Panc1 (cell line): ENCODE results near the gene TJP1. TPM values are rescaled to one million over a fixed set of nuclear protein-coding genes. Genes with fewer than 3 reads are reported as not detected.

Experiments used
- ATAC-seq: fragments of 200-7000 bp; cut with Tn5 transposase; 2 replicates; pipeline ENCODE4 v1.9.1; 2020; ENCODE audit warnings: mild to moderate bottlenecking, moderate library complexity
- BruUV-seq: library from RNA; stranded (reverse); fragments of 400-500 nt; replicated peaks from 2 replicates; lab custom pipeline; 2021; lab: Mats Ljungman, UMichigan
- CTCF ChIA-PET: fragments of 300-600 bp; sonication (Branson Sonifier 250); formaldehyde crosslinking; loops from one replicate; lab custom pipeline; 2022; ENCODE audit warnings: antibody characterized with exemption; lab: Charles Lee
- POLR2A ChIA-PET: fragments of 300-600 bp; sonication (Branson Sonifier 250); formaldehyde crosslinking; loops from one replicate; lab custom pipeline; 2022; ENCODE audit warnings: antibody characterized with exemption; lab: Charles Lee
- DNase-seq: peaks from one replicate; pipeline ENCODE4 v3.0.0-alpha.2; 2010; ENCODE audit warnings: low read depth, low spot score
- H3K27ac ChIP-seq: 2 replicates; pipeline ENCODE4 v1.5.1; 2011; ENCODE audit warnings: mild to moderate bottlenecking, low read length, inconsistent platforms
- H3K27me3 ChIP-seq: fragments of 200-500 bp; sonication (Bioruptor generic); 2 replicates; pipeline ENCODE4 v1.6.0; 2014; ENCODE audit warnings: low read length, inconsistent platforms; ENCODE audit not compliant: control insufficient read depth, insufficient read depth
- H3K36me3 ChIP-seq: fragments of 200-500 bp; sonication (Bioruptor generic); 2 replicates; pipeline ENCODE4 v1.5.1; 2014; ENCODE audit warnings: inconsistent platforms, mild to moderate bottlenecking, low read length, moderate library complexity; ENCODE audit not compliant: control insufficient read depth, insufficient read depth
- H3K4me1 ChIP-seq: 2 replicates; pipeline ENCODE4 v1.5.1; 2011; ENCODE audit warnings: inconsistent platforms, mild to moderate bottlenecking, low read length, moderate library complexity; ENCODE audit not compliant: control insufficient read depth, insufficient read depth
- H3K4me3 ChIP-seq, 2 experiments: 2 replicates each; pipeline ENCODE4 v1.5.1; 2011 to 2012; ENCODE audit warnings: low read depth in 2 of 2, low read length in 2 of 2, mild to moderate bottlenecking in 2 of 2, inconsistent platforms in 1 of 2, moderate library complexity in 1 of 2
- H3K9me3 ChIP-seq: fragments of 200-500 bp; sonication (Bioruptor generic); 2 replicates; pipeline ENCODE4 v1.5.1; 2014; ENCODE audit warnings: low read depth, mild to moderate bottlenecking, inconsistent platforms, low read length, moderate library complexity; ENCODE audit not compliant: control insufficient read depth, insufficient read depth
- POLR2AphosphoS5 ChIP-seq: IDR thresholded peaks from 2 replicates; pipeline ENCODE4 v1.6.1; 2012; ENCODE audit warnings: mild to moderate bottlenecking, low read depth, low read length, moderate library complexity
- SIN3A ChIP-seq: IDR thresholded peaks from 2 replicates; pipeline ENCODE4 v1.6.1; 2012; ENCODE audit warnings: low read depth, mild to moderate bottlenecking, low read length, moderate library complexity, borderline replicate concordance; ENCODE audit not compliant: insufficient read depth
- TCF7L2 ChIP-seq: IDR thresholded peaks from 2 replicates; pipeline ENCODE4 v1.6.1; 2011; ENCODE audit warnings: mild to moderate bottlenecking, low read depth, low read length, inconsistent platforms
- in situ Hi-C: cut with HindIII; loops from 2 replicates; pipeline ENCODE4 v1.10.0; 2016; ENCODE audit warnings: low sequenced_read_pairs, low pct_unique_long_range_greater_than_20kb
- intact Hi-C: fragments of 100-400 bp; cut with micrococcal nuclease; formaldehyde crosslinking; loops from one replicate; pipeline ENCODE4 v1.10.0; 2022; ENCODE audit not compliant: unreplicated experiment
- total RNA-seq: library from RNA; stranded (reverse); gene quantifications from one replicate; pipeline ENCODE4 v1.2.1, GENCODE V29; 2021; ENCODE audit not compliant: unreplicated experiment
- TF ChIP-seq, protein P1 (sequence below): fragments of 450-650 bp; IDR thresholded peaks from 2 replicates; pipeline ENCODE4 v1.5.1; 2017; ENCODE audit warnings: mild to moderate bottlenecking
- TF ChIP-seq, protein P2 (sequence below), 2 experiments: IDR thresholded peaks; 2 replicates each; pipeline ENCODE4 v1.6.1; 2011 to 2012; ENCODE audit warnings: low read depth in 2 of 2, control low read depth in 1 of 2, low read length in 1 of 2, mild to moderate bottlenecking in 1 of 2, moderate library complexity in 1 of 2; ENCODE audit not compliant: insufficient read depth in 1 of 2

Gene TJP1
- total RNA-seq, 1 experiment from 2014 or later, result 79.1 TPM

DNA sequence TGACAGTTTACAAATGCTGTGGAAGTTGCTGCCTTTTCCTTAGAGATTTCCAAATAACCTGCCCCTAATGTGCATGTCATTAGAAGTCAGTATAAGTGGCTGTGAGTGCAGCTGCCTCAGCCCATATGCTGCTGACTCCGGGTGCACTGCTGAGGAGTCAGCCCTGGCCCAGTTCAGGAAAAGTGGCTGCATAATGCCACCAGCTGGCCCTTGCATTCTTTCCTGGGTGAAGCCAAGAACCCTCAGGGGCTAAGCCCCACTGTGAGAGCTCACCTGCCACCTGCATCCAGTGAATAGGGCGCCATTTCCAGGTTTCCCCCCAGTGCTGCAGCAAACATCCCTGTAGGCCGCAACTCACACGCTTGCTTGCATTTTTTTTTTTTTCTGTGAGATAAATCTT is 139.9 kb downstream of the TJP1 start:
- in situ Hi-C loops, result no loop called here
- CTCF ChIA-PET, result no interaction called here

DNA sequence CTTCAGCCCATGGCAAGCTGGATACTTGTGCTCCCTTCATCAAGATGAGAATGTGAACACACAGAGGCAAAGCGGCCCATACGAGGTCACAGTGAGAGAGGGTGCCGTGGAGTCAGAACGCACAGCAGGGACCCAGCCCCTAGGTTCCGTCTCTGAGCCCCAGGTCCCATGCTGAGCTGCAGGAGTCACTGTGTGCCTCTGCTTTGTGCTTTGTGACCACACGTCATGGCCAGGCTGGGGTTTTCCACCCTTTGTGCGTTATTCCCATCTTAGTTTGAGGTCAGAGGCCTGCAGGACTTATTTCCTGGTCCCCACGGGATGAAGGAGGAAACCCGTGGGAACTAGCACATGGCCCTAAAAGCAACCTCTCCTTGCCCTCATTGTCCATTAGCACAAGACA is 140.3 kb downstream of the TJP1 start:
- DNase-seq (no peak), ATAC-seq (no peak)
- Histone ChIP-seq H3K36me3 (no peaks in the 10 kb centered on the region), H3K4me3 (no peak overlapping the region), H3K4me1 (no peaks in the 10 kb centered on the region), H3K27me3 (no peaks in the 10 kb centered on the region), H3K27ac (no peak overlapping the region), H3K9me3 (no peaks in the 10 kb centered on the region)
- TF ChIP-seq, protein P1, sequence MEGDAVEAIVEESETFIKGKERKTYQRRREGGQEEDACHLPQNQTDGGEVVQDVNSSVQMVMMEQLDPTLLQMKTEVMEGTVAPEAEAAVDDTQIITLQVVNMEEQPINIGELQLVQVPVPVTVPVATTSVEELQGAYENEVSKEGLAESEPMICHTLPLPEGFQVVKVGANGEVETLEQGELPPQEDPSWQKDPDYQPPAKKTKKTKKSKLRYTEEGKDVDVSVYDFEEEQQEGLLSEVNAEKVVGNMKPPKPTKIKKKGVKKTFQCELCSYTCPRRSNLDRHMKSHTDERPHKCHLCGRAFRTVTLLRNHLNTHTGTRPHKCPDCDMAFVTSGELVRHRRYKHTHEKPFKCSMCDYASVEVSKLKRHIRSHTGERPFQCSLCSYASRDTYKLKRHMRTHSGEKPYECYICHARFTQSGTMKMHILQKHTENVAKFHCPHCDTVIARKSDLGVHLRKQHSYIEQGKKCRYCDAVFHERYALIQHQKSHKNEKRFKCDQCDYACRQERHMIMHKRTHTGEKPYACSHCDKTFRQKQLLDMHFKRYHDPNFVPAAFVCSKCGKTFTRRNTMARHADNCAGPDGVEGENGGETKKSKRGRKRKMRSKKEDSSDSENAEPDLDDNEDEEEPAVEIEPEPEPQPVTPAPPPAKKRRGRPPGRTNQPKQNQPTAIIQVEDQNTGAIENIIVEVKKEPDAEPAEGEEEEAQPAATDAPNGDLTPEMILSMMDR, result no peak
- TF ChIP-seq TCF7L2, result no peak
- no peak for TF ChIP-seq POLR2AphosphoS5
- TF ChIP-seq SIN3A, result no peak
- TF ChIP-seq, protein P2, sequence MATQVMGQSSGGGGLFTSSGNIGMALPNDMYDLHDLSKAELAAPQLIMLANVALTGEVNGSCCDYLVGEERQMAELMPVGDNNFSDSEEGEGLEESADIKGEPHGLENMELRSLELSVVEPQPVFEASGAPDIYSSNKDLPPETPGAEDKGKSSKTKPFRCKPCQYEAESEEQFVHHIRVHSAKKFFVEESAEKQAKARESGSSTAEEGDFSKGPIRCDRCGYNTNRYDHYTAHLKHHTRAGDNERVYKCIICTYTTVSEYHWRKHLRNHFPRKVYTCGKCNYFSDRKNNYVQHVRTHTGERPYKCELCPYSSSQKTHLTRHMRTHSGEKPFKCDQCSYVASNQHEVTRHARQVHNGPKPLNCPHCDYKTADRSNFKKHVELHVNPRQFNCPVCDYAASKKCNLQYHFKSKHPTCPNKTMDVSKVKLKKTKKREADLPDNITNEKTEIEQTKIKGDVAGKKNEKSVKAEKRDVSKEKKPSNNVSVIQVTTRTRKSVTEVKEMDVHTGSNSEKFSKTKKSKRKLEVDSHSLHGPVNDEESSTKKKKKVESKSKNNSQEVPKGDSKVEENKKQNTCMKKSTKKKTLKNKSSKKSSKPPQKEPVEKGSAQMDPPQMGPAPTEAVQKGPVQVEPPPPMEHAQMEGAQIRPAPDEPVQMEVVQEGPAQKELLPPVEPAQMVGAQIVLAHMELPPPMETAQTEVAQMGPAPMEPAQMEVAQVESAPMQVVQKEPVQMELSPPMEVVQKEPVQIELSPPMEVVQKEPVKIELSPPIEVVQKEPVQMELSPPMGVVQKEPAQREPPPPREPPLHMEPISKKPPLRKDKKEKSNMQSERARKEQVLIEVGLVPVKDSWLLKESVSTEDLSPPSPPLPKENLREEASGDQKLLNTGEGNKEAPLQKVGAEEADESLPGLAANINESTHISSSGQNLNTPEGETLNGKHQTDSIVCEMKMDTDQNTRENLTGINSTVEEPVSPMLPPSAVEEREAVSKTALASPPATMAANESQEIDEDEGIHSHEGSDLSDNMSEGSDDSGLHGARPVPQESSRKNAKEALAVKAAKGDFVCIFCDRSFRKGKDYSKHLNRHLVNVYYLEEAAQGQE (IDR thresholded peaks at IDR 0.05; ENCODE audit: insufficient read depth in 1 of 2, low read depth in 2 of 2, low read length in 1 of 2), result no peak
- POLR2A ChIA-PET, result interaction anchor here (0.7 kb wide), 1 partner anchor 200 kb away, joined by 3 read pairs; no protein-coding TSS in a partner anchor
- CTCF ChIA-PET, result no interaction called here
- BruUV-seq, result no TSS peak
- in situ Hi-C loops, result no loop called here
- intact Hi-C loops, result no loop called here

More for the DNA sequence above, 139.9 kb downstream of the TJP1 start:
- H3K27ac ChIP-seq, result no peak overlapping the region
- ATAC-seq (no peak), DNase-seq (no peak)
- no peaks in the 10 kb centered on the region for H3K4me1 ChIP-seq
- POLR2A ChIA-PET, result interaction anchor here (0.7 kb wide), 1 partner anchor 200 kb away, joined by 3 read pairs; no protein-coding TSS in a partner anchor
- BruUV-seq, result no TSS peak
- H3K36me3 ChIP-seq, result no peaks in the 10 kb centered on the region
- H3K4me3 ChIP-seq, result no peak overlapping the region
- no peaks in the 10 kb centered on the region for H3K27me3 ChIP-seq
- H3K9me3 ChIP-seq, result no peaks in the 10 kb centered on the region
- TF ChIP-seq SIN3A (no peak), POLR2AphosphoS5 (no peak), TCF7L2 (no peak)
- TF ChIP-seq, protein P1, result no peak
- TF ChIP-seq, protein P2 (IDR thresholded peaks at IDR 0.05; ENCODE audit: insufficient read depth in 1 of 2, low read depth in 2 of 2, low read length in 1 of 2), result no peak
- intact Hi-C loops, result no loop called here
